Pancreas (tissue), 10 donors: Measurements from ENCODE around the gene CYP2A6. TPM values are rescaled to one million over a fixed set of nuclear protein-coding genes. Genes with fewer than 3 reads are reported as not detected.

ENCODE experiments used
- ATAC-seq, 4 donors: fragments of 200-7000 bp; cut with Tn5 transposase; one replicate each; pipeline versions ENCODE4 v1.8.0 to v1.9.1; 2020; ENCODE audit warnings: mild to moderate bottlenecking in 4 of 4, moderate library complexity in 4 of 4
- DNase-seq, 6 donors: peaks; one replicate each; pipeline ENCODE4 v3.0.0-alpha.2; 2020
- FAIRE-seq: peaks from 2 replicates; lab custom pipeline; 2012; peaks lifted over from hg19 to GRCh38; lab: Jason Lieb, UNC
- H3K27ac ChIP-seq, 4 donors: fragments of 200-600 bp; sonication (generic); 1 replicate in 3 of 4; 2 replicates in 1 of 4; pipeline versions ENCODE4 v1.5.0 to v1.8.0; 2020
- H3K27me3 ChIP-seq, 4 donors: fragments of 200-600 bp; one replicate each; pipeline ENCODE4 v1.8.0; 2021
- H3K36me3 ChIP-seq, 3 donors: fragments of 200-600 bp; sonication (generic) in 1 of 3; one replicate each; pipeline versions ENCODE4 v1.5.0 to v1.8.0; 2020 to 2021
- H3K4me1 ChIP-seq, 3 donors: fragments of 200-600 bp; one replicate each; pipeline ENCODE4 v1.8.0; 2021
- H3K4me3 ChIP-seq, 4 donors: fragments of 200-600 bp; sonication (generic) in 2 of 4; one replicate each; pipeline versions ENCODE4 v1.5.0 to v1.8.0; 2020 to 2021
- H3K9me3 ChIP-seq, 4 donors: fragments of 200-600 bp; one replicate each; pipeline ENCODE4 v1.8.0; 2021
- WGBS, 2 donors: extraction: QIAGEN DNeasy Blood & Tissue Kit; methylation state at CpG; one replicate each; pipeline ENCODE4 v1.1.7; 2013; 5-methylcytosine and 5-hydroxymethylcytosine counted together
- intact Hi-C, 3 donors: fragments of 100-400 bp; cut with DNase I; formaldehyde crosslinking; loops; one replicate each; pipeline versions ENCODE4 v1.11.1 to v1.14.2; 2022
- polyA plus RNA-seq, 2 donors: library from polyadenylated mRNA; stranded (reverse); fragments of 200-250 nt; gene quantifications; one replicate each; pipeline ENCODE4 v1.2.3, GENCODE V29; 2013
- total RNA-seq, 6 donors: library from RNA; stranded (reverse); fragmentation: NEBNext Ultra II Directional in 4 of 6; extraction: Animal tissue kit (Norgen Biotek cat#: 25700) in 4 of 6; gene quantifications; one replicate each; pipeline versions ENCODE4 v1.2.1 to v1.2.4, GENCODE V29; 2021 to 2023
- TF ChIP-seq, protein P1 (sequence below), 4 donors: fragments of 200-600 bp; sonication (generic) in 3 of 4; IDR thresholded peaks; one replicate each; pipeline versions ENCODE4 v1.5.0 to v1.8.0; 2021; ENCODE audit warnings: antibody characterized with exemption in 4 of 4
- donor health status: healthy with polysubstance abuse.
- donor health status: DM: no; HTN: no; CAD: no; lungs with moderate emphysema.
- donor health status: DM: no; HTN: no; CAD: no.
- donor health status: control.
- donor health status: control.
- donor health status: Bipolar disorder and iron deficiency.
- donor health status: DM: yes; HTN: yes; CAD: no.
- donor health status: DM: no; HTN: no; CAD: no.
- donor health status: DM: no; HTN: no; CAD: no.
- donor health status: DM: yes; HTN: yes; CAD: no.

The CYP2A6 gene
- total and polyA plus RNA-seq, 8 donors: 0.66 TPM; not detected in 7

DNA sequence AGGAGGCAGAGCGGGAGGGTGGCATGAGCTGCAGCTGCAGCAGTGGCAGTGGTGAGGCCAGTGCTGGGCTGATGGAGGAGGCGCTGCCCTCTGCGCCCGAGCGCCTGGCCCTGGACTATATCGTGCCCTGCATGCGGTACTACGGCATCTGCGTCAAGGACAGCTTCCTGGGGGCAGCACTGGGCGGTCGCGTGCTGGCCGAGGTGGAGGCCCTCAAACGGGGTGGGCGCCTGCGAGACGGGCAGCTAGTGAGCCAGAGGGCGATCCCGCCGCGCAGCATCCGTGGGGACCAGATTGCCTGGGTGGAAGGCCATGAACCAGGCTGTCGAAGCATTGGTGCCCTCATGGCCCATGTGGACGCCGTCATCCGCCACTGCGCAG, 49.3 kb downstream of the CYP2A6 start:
- FAIRE-seq: no peak
- Histone ChIP-seq H3K4me3 (peak overlapping the region in 2 of 4 donors; percentile 91 to 93), H3K36me3 (no peaks in the 10 kb centered on the region), H3K9me3 (no peaks in the 10 kb centered on the region), H3K4me1 (peaks cover 41 to 63% (median 55%) of the 10 kb centered on the region in 3 donors), H3K27ac (peak overlapping the region in 1 of 4 donors; percentile 92), H3K27me3 (no peaks in the 10 kb centered on the region)
- peak in 2 of 6 donors; percentile 51 to 78 for DNase-seq
- TF ChIP-seq, protein P1, sequence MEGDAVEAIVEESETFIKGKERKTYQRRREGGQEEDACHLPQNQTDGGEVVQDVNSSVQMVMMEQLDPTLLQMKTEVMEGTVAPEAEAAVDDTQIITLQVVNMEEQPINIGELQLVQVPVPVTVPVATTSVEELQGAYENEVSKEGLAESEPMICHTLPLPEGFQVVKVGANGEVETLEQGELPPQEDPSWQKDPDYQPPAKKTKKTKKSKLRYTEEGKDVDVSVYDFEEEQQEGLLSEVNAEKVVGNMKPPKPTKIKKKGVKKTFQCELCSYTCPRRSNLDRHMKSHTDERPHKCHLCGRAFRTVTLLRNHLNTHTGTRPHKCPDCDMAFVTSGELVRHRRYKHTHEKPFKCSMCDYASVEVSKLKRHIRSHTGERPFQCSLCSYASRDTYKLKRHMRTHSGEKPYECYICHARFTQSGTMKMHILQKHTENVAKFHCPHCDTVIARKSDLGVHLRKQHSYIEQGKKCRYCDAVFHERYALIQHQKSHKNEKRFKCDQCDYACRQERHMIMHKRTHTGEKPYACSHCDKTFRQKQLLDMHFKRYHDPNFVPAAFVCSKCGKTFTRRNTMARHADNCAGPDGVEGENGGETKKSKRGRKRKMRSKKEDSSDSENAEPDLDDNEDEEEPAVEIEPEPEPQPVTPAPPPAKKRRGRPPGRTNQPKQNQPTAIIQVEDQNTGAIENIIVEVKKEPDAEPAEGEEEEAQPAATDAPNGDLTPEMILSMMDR (IDR thresholded peaks at IDR 0.05): no peak
- no peak for ATAC-seq
- 81 to 83% methylated on average over 27 of the region's 27 CpGs for WGBS, 2 donors
- intact Hi-C loops: no loop called here

DNA sequence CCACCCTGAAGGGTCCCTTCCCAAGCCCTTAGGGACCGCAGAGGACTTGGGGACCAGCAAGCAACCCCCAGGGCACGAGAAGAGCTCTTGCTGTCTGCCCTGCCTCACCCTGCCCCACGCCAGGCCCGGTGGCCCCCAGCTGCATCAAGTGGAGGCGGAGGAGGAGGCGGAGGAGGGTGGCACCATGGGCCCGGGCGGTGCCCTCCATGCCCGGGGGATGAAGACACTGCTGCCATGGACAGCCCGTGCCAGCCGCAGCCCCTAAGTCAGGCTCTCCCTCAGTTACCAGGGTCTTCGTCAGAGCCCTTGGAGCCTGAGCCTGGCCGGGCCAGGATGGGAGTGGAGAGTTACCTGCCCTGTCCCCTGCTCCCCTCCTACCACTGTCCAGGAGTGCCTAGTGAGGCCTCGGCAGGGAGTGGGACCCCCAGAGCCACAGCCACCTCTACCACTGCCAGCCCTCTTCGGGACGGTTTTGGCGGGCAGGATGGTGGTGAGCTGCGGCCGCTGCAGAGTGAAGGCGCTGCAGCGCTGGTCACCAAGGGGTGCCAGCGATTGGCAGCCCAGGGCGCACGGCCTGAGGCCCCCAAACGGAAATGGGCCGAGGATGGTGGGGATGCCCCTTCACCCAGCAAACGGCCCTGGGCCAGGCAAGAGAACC, 49.8 kb downstream of the CYP2A6 start:
- intact Hi-C loops: no loop called here
- Histone ChIP-seq H3K4me3 (peak overlapping the region in 3 of 4 donors; percentile 76 to 93 (median 91)), H3K27ac (peak overlapping the region in 1 of 4 donors; percentile 92), H3K36me3 (no peaks in the 10 kb centered on the region), H3K4me1 (peaks cover 37 to 59% (median 51%) of the 10 kb centered on the region in 3 donors), H3K9me3 (no peaks in the 10 kb centered on the region), H3K27me3 (no peaks in the 10 kb centered on the region)
- peak in 2 of 6 donors; percentile 52 to 81 for DNase-seq
- no peak for FAIRE-seq
- TF ChIP-seq, protein P1 (IDR thresholded peaks at IDR 0.05): no peak
- ATAC-seq: no peak
- 75 to 77% methylated on average over 27 of the region's 27 CpGs for WGBS, 2 donors

DNA sequence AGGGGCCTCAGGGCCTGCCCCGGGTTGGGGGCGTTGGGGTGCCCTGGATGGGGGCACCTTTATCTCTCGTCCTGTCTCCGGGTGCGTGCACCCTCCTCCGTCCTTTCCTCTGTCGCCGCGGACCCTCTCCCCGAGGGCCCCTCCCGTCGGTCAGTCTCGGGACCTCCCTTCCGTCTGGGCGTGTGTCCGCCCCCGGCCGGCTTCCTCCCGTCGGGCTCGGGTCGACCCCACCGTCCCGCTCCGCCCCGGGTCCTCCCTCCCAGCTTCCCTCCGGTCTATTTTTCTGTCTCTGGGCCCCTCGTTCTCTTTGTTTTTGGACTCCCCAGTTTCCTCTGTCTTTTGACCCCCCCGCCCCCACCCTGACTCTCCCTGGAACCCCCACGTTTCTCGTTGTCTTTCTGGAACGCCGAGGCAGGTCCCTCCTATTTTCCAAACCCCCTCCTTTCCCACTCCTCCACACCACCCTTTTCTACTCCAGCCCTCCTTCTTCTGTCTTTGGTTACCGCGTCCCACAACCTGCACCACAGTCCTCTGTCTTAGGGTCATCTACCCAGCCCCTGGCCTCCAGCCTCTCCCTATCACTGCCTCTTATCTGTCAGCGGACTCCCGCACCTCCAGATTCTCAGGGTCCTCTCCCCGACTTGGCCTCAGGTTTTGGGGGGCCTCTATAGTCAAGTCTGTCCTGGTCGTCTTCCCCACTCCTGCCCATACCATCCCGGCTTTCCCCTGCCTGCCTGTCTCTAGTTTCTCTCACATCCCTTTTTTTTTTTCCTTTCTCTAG, 50.5 kb downstream of the CYP2A6 start:
- H3K27me3 ChIP-seq: no peaks in the 10 kb centered on the region

DNA sequence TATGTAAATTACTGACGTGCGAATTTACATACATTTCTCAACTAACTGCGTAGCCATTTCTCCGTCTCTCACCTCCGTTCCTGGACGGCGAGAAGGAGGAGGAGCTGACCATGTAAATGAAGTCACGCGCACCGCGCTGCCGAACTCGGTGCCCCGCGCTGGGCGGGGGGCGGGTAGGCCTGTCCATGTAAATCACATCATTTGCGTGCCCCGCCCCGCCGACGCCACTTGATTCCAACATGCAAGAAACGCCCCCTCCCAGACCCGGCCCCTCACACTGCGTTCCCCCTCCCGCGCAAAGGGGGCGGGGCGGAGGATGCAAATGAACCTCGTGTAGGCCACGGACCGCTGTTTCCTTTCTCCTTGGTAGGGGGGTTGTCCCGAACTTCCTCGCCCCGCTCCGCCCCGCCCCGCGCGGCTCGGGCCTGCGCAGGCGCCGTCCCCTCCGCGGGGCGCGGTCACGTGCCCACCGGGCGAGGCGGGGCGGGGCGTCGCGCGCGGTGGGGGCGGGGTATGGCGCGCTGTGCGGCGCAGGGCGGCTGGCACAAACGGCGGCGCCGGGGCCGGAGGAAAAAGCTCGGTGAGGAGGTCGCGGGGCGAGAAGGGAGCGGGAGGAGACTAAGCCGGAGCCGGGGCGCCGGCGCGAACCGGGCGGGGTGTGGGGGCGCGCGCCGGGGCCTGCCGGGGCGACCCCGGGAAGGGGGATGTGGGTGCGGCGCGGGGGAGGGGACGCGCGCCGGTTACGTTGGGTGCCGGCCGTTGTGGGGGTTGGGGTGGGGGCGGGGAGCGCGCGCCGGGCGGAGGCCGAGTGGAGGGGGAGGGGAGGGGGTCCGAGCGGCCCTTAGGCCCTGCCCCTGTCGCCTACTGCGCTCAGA, 51.3 kb downstream of the CYP2A6 start, which contains the start of gene EGLN2:
Gene EGLN2 (plus strand): TSS at position 509 of the 875 bp plus-strand sequence. CDS start 1,382 bp downstream, outside the sequence.
- H3K27ac ChIP-seq: peak within 1 kb of the TSS; percentile 70 to 92 (median 82)
- no peaks in the 10 kb centered on the region for H3K36me3 ChIP-seq
- peaks cover 23 to 43% (median 36%) of the 10 kb centered on the region in 3 donors for H3K4me1 ChIP-seq
- peak; percentile 86 to 90 (median 86) for ATAC-seq
- H3K27me3 ChIP-seq: no peaks in the 10 kb centered on the region
- intact Hi-C loops: no loop called here
- DNase-seq: peak; percentile 98 to 100 (median 100)
- H3K9me3 ChIP-seq: no peaks in the 10 kb centered on the region
- H3K4me3 ChIP-seq: peak within 1 kb of the TSS; percentile 76 to 93 (median 90)
- TF ChIP-seq, protein P1 (IDR thresholded peaks at IDR 0.05): no peak
- peak; percentile 80 for FAIRE-seq
- WGBS, 2 donors: 1% methylated on average over 37 to 103 of the region's 110 CpGs

More for the DNA sequence above, 50.5 kb downstream of the CYP2A6 start:
- TF ChIP-seq, protein P1 (IDR thresholded peaks at IDR 0.05): no peak
- Histone ChIP-seq H3K4me1 (peaks cover 30 to 51% (median 44%) of the 10 kb centered on the region in 3 donors), H3K27ac (peak overlapping the region; percentile 65 to 92 (median 77)), H3K4me3 (peak overlapping the region; percentile 76 to 93 (median 90)), H3K9me3 (no peaks in the 10 kb centered on the region), H3K36me3 (no peaks in the 10 kb centered on the region)
- WGBS, 2 donors: 2 to 4% methylated on average over 29 to 40 of the region's 40 CpGs
- ATAC-seq: no peak
- peak in 5 of 6 donors; percentile 39 to 87 (median 61) for DNase-seq
- intact Hi-C loops: no loop called here
- FAIRE-seq: no peak
